HG03521 (cell line): ENCODE measurements around the gene SLC2A14.

Source experiments
- ATAC-seq: cut with Tn5 transposase; IDR thresholded peaks from one replicate; pipeline ENCODE4 v1.9.1; 2021; ENCODE audit warnings: mild to moderate bottlenecking, moderate library complexity; ENCODE audit not compliant: unreplicated experiment

Gene SLC2A14

GRCh38 chr12:7781274-7781673 is 91.4 kb downstream of the SLC2A14 start:
- ATAC-seq: no peak

- no peak for ATAC-seq
Observed at GRCh38 chr12:7769999-7770398, 102.7 kb downstream of the SLC2A14 start.
